ENCODE data around the gene TTLL9. TPM values are rescaled to one million over a fixed set of nuclear protein-coding genes. Genes with fewer than 3 reads are reported as not detected.

TTLL9 gene
- total and polyA plus RNA-seq, 2 experiments from 2014 or later = 0.09 to 0.15 TPM

GRCh38 chr20:31883829-31884228, 13.4 kb downstream of the TTLL9 start:
- Histone ChIP-seq H3K4me3 (no peak overlapping the region), H3K36me3 (no peaks in the 10 kb centered on the region), H3K27me3 (no peaks in the 10 kb centered on the region), H3K9me3 (ENCODE audit: low read depth) (no peaks in the 10 kb centered on the region), H3K27ac (no peak overlapping the region), H3K4me1 (ENCODE audit: low read depth) (no peaks in the 10 kb centered on the region)
- no peak for DNase-seq (ENCODE audit: low read depth in 1 of 2, low spot score in 1 of 2)
- no peak for TF ChIP-seq CTCF (IDR thresholded peaks at IDR 0.05; ENCODE audit: low read depth, low read length)

- TF ChIP-seq CTCF (IDR thresholded peaks at IDR 0.05; ENCODE audit: low read depth, low read length) = no peak
Observed at GRCh38 chr20:31890646-31891045, 20.2 kb downstream of the TTLL9 start.

GRCh38 chr20:31894980-31895675, 24.7 kb downstream of the TTLL9 start:
- Histone ChIP-seq H3K27ac (no peak overlapping the region), H3K4me3 (no peak overlapping the region), H3K36me3 (no peaks in the 10 kb centered on the region), H3K4me1 (ENCODE audit: low read depth) (no peaks in the 10 kb centered on the region), H3K27me3 (no peaks in the 10 kb centered on the region), H3K9me3 (ENCODE audit: low read depth) (no peaks in the 10 kb centered on the region)
- no peak for TF ChIP-seq CTCF (IDR thresholded peaks at IDR 0.05; ENCODE audit: low read depth, low read length)
- peak; percentile 73 for DNase-seq (ENCODE audit: low read depth in 1 of 2, low spot score in 1 of 2)

More at GRCh38 chr20:31890646-31891045, 20.2 kb downstream of the TTLL9 start:
- DNase-seq (ENCODE audit: low read depth in 1 of 2, low spot score in 1 of 2) = no peak
- Histone ChIP-seq H3K27ac (no peak overlapping the region), H3K4me3 (no peak overlapping the region), H3K9me3 (ENCODE audit: low read depth) (no peaks in the 10 kb centered on the region), H3K36me3 (no peaks in the 10 kb centered on the region), H3K4me1 (ENCODE audit: low read depth) (no peaks in the 10 kb centered on the region), H3K27me3 (no peaks in the 10 kb centered on the region)

GRCh38 chr20:31896049-31896448, 25.6 kb downstream of the TTLL9 start:
- Histone ChIP-seq H3K4me3 (no peak overlapping the region), H3K36me3 (no peaks in the 10 kb centered on the region), H3K27me3 (no peaks in the 10 kb centered on the region), H3K4me1 (ENCODE audit: low read depth) (no peaks in the 10 kb centered on the region), H3K9me3 (ENCODE audit: low read depth) (no peaks in the 10 kb centered on the region), H3K27ac (no peak overlapping the region)
- TF ChIP-seq CTCF (IDR thresholded peaks at IDR 0.05; ENCODE audit: low read depth, low read length) = no peak
- DNase-seq (ENCODE audit: low read depth in 1 of 2, low spot score in 1 of 2) = no peak

- no peak for TF ChIP-seq CTCF (IDR thresholded peaks at IDR 0.05; ENCODE audit: low read depth, low read length)
- no peaks in the 10 kb centered on the region for H3K4me1 ChIP-seq (ENCODE audit: low read depth)
- no peaks in the 10 kb centered on the region for H3K36me3 ChIP-seq
- no peak overlapping the region for H3K27ac ChIP-seq
- H3K9me3 ChIP-seq (ENCODE audit: low read depth) = no peaks in the 10 kb centered on the region
- no peak overlapping the region for H3K4me3 ChIP-seq
- no peak for DNase-seq (ENCODE audit: low read depth in 1 of 2, low spot score in 1 of 2)
- H3K27me3 ChIP-seq = no peaks in the 10 kb centered on the region
Observed at GRCh38 chr20:31897541-31897940, 27.1 kb downstream of the TTLL9 start.
